Stimulated activated CD8-positive, alpha-beta memory T cell treated with anti-CD3 and anti-CD28 coated beads, Interleukin-4, amount 100 ng/mL, for 24 hours (primary cell): ENCODE results near the gene MSRB3.

Source experiments
- DNase-seq: peaks from one replicate; pipeline ENCODE4 v3.0.0-alpha.2; 2020; ENCODE audit warnings: low read depth

Gene MSRB3

DNA sequence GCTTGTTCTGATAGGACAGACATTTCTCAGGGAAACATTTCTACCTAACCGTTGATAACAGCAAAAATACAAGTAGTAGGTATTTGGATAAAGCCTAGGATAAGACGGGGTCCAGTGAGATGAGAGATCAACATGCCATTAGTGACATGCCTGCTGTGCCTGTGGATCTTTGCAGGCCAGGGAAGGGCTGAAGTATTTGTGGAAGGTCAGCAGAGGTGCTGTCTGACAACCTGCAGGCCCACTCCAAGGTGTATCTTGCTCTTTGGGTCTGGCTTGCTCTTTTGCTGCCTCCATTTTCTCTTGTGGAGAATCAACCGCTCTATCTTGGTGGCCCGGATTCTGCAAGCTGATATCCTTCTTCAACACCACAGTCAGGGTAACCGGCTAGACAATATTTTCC is 46.7 kb downstream of the MSRB3 start:
- no peak for DNase-seq

DNA sequence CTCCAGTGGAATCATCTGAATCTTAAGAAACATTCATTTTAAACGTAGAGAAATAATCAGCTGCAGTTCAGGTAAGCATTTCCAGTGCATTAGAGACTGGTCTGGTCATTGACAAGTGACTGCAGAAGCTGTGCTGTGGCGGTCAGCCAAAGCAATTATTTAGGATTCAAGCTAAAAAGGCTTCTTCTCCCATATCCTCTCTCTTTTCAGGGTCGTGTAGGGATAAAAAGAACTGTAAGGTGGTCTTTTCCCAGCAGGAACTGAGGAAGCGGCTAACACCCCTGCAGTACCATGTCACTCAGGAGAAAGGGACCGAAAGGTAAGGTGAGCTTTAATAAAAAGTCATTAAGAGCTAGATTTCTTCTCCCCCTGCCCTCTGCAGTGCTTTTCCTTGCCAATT is 48.1 kb downstream of the MSRB3 start:
- DNase-seq = no peak

DNA sequence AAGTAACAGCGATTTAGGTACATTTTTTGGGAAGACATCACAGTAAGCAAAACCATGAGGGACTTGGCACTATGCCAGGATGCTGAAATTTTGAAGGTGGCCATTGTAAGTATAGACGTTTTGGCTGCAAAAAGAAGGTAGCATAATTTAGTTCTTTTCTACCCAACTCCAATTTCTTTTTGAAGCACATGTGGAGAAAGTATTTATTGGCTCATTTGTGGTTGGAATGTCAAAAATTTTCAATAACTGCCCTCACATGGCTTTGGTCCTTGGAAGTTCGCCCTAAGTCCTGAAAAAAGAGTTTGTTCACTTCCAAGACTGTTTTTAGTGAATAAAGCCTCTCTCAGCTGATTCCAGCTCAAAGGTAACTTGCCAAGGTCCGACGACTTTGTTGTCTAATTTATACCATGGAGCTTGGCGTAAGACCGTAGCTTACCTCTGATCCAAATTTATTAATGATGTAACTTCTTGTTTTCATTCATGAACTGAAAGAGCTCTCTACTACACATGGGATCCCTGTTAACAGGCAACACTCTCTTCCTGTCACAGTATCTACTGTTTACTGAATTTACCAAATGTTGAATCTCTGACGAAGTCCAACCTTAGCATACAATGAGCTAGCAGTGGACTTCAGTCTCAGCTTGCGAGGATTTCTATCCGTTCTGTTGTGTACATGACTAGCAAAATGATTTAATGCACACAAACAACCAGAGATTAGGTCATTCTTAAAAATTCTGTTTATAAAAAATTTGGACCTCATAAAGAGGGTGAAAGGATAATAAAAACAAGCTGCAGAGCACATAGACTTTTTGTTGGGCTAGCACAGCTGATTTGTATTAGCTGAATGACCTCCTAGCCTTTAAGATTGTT is 49.0 kb downstream of the MSRB3 start:
- DNase-seq = no peak

DNA sequence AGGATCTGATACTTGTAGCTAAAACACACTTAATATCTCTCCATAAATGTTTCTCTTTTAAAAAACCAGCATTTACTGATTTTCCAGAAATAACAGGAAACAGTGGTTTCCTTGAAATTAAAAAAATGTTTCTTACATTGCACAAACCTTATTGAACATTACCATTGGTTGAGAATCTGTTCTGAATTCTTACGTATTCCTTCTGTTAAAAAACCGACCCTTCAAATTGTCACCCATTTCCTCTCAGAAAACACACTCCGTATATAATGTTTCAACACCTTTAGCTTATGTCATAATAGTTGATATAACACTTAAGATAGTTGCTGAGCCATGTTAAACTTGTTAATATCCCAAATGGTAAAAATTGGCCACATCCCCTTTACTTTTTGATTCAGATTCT is 51.2 kb downstream of the MSRB3 start:
- DNase-seq = no peak

DNA sequence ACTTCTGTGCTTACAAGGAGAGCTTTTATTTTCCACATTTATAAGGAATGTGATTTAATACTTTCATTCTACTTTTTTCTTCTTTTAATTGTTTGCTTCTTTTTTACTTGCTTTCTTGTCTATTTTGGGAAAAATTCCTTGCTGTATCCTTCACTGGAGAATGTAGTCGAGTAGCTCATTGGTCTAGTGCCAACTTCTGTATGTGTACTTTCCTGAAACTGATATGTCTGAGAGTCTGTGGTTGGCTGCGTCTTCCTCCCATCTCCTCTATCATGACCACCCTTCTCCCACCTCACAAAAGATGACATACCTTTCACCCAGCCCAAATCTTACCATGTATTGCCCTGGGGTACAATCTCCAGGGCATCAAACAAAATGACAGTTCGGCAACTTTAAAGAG is 51.8 kb downstream of the MSRB3 start:
- no peak for DNase-seq

DNA sequence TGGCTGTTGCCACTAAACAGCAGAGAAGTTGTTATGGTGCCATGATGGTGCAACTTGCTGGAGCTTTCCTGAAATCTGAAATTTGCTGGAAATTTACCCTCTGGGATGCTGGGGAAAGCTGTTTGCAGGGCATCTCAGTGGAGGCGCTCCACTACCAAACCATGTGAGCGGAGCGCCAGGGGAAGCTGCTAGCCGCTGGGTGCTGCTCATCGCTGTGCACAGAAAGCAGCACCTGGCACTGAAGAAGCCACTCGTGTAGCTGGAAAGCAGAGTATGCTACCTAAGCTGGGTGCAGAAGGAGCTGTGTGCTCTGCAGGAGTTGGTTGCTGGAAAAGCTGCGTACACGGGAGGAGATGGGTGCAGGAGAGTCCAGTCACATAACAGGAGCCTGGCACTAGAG is 53.0 kb downstream of the MSRB3 start:
- DNase-seq = no peak

DNA sequence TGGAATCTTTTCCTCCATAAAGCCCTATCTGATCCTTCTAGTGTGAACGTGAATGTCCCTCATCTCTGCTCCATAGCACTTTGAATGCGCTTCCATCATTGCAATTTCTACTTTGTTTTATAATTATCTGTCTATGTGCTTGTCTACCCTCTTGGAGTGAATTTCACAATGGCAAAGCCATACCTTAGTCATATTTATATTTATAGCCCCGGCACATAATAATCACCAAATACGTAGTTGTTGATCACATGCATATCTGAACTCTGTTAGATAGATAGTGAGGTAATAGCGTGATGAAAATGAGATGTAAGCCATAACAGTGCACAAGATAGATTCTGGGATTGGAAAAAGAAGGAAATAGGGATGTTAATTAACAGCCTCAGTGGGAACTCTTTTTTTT is 55.2 kb downstream of the MSRB3 start:
- no peak for DNase-seq

DNA sequence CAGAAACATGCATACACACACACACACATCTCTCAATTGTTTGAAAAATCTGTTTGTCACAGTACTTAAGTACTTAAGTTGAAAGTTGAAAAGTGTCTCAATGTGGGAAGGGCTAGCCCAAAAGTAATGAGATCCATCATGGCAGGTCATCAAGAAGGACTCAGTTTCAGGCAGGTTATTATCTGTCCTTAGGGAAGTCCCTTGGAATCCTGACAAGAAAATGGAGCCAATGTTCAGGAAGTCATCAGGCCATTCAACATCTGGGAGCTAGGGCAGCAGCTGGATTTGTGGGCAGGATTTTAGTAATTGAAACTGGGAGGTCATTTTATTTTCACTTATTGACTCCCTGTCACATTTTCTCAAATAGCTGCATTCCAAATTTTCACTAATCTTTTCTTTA is 56.0 kb downstream of the MSRB3 start:
- no peak for DNase-seq

DNA sequence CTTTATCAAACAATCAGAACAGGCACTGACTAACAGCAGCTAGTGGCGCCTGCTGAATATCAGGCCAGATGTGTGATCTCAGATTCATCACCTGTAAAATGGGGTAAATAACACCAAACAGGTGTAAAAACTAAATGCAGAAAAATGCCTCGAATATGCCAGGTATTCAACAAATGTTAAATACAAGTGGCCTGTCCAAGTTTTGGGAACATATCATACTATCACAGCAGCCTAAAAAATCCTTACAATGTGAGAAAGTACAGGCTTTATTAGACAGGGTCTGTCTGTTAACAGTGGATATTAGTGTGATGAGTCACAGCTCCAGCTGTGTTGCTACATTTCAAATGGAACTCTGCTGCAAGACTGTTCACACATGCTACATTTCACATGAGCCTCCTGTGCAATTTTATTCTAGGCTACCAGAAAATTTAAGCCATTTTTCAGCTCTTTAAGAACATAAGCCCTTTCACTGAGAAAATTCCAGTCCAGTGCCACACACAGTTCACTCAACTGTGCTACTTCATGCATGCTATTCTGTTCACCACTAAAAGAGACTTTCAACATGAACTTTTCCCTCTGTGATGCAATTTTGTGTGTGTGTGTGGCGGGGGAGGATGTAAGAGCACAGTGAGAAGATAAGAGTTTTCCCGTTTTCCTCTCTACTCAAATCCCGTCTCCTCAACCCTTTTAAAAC is 56.7 kb downstream of the MSRB3 start:
- DNase-seq = no peak

DNA sequence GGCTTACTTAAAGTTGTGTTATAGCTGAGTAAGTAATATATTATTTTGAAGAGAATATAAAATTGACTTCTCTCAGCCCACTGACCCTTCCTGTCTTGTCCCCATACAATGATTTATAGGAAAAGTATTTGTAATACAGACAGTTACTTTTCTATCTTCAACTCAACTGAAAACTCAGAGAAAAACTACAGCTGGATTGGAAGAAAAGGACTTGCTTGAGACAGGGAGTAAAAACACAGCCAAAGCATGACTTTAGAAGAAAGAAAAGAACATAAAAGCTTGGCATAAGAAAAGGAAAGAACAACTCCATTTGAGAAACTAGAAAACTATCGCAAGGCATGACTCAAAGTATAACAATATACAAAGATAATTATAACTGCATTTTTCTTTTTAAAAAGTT is 57.5 kb downstream of the MSRB3 start:
- no peak for DNase-seq

DNA sequence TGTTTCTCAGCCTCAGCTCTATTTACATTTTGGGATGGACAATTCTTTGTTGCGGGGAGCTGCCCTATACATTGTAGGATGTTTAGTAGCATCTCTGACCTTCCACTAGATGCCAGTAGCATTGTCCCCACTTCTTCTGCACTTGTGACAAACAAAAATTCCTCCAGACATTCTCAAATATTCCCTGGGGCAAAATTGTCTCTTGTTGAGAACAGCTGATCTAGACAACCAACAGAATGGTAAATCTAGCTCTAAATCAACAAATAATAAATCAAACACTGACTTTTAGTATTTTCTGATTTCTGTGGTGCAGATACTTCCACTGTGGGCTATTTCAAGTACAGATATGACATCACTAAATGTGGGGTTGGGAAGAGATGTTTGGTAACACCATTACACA is 60.7 kb downstream of the MSRB3 start:
- no peak for DNase-seq

DNA sequence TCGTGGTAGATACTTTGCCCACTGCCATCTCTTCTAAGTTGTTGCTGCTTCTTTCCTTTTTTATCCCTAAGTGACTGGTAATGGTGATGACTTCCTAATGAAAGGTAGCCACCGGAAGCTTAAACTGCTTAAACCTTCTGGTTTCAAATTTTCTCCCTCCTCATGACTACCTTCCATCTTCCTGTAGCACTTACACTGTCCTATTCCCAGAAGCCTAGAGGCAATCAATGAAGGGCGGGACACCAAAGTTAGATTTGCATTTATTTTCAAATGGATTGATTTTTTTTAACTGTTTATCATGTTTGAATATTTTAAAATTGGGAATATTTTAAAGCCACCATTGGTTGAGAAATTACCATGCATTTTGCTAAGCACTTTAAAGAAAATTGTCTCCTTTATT is 64.7 kb downstream of the MSRB3 start:
- no peak for DNase-seq

DNA sequence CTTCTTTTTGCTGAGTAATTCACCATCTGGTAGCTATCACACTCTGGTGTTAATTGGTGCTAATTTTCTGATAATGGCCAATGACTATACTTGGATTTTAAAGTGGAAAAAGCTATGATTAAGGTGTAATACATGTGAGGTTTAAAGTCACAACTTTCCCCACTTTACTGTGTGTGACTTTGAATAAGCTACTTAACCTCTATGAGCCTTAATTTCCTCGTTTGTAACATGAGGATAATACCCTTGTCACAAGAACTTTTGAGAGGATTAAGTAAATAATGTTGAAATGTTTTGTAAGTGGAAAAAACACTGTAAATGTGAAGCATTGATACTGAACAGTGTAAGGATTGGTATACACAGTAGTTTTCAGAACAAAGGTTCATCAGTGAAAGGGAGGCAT is 65.3 kb downstream of the MSRB3 start:
- DNase-seq = no peak

DNA sequence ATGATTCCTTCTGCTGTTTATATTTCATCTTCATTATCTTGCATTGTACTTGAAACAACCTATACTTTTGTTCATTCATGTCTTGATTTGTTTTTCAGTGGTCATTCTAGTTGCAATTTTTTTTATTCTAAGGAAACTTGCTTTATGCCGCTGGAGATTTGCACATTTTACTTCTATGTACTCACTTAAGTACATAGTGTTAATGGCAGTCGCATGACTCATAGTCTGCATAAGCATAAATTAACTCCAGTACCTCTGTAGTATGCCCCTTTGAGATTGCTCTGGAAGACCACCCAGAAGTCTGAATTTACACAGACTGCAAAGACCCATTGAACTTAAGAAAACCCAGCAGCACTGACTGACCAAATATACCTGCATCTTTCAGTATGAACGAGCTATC is 77.0 kb downstream of the MSRB3 start:
- no peak for DNase-seq

DNA sequence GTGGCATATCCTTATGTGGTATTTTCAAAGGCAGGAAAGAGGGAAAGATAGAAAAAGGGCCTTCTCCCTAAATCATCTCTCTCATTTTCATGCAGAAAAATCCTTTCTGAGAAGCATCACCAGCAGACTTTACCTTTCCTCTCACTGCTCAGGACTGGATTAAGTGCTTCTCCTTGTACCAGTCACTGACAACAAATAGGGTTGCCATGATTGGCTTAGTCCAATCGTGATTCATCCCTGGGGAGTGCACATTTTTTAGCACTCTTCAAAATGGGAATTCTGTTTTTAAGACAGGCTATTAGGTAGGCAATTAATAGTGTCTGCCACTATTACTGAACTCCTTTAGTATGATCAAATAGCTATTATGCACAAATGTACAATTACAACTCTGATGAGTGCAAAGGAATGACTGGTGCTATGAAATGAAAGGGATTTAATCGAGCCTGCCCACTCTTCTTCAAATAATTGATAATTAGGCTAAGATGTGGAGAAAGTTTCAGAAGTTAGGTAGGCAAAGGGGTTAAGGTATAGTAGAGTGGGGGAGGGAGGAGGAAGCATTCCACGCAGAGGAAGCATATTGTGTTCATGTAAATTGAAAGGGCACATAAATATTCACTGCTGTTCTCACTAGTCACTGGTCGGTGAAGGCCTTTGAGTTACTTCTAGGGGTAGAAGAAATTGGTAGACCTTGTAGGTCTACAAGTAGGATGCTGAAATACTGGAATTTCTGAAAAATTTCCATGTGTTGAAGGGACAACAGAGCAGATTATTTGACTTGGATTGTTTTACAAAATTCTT is 84.0 kb downstream of the MSRB3 start:
- DNase-seq = no peak

DNA sequence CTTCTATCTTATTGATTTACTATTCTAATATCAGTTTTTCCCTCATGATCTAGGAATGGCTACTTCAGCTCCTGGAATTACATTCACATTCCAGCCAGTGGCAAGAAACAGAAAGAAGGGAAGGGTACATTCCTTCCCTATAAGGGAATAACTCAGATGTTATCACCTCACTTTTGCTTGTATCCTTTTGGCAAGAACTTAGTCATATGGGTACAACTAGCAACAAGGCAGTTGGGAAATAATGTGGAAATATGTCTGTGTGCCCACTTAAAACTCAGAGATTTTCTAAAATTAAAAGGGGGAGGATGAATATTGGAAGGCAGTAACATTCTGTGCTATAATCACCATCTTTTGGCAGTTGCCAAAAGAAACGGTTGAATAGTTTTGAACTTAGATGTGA is 85.6 kb downstream of the MSRB3 start:
- no peak for DNase-seq

DNA sequence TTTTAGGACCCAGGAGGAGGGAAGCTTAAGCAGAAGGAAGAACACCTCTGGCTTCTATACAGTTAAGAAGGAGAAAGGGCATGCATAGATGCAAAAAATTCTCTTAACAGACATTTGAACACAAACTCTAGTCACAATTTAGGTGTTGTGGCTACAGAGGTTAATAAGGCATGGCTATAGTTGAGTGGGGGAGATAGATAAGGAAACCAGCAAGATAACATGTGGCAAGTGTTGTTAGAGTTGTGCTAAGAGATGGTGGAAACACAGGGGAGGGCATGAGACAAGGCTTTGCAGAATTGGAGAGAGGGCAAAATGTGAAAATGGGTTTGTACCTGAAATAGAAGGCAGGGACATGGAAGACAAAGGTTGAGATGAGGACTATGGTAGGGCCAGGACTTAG is 88.9 kb downstream of the MSRB3 start:
- no peak for DNase-seq

DNA sequence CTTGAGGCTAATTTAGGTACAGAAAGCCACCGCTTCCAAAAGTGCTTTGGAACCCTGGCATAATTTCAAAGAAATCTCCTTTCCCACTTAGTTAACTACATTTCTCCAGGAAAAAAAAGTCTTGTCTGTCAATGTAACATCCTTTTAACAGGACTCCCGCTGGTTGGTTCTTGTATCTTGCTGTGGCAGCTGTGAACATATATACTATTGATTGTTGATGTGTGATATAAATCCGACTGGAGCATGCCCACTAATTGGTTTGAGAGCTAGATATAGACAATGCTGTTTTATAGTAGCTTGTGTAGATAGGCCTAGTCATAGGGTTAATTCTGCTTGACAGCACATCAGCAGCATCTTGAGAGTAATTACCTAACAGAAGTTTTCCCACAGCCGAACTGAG is 89.6 kb downstream of the MSRB3 start:
- DNase-seq = no peak

DNA sequence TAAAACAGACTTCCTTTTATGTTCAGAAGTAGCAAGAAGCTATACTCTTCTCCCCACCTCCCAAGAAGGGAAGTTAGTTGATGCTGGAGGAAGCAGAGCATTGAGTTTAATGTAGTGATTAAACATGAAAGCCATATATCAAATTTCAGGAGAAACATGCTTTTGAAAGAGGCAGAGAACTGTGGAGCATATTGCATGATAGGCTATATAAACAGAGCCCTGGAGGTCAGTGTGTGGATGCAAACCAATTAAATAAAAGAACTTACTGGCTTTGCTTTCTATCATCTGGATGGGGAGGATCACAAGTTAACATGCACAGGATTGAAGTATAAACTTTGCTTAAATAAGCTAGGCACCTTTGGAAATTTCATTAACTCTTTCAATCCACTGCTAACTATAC is 94.1 kb downstream of the MSRB3 start:
- no peak for DNase-seq

DNA sequence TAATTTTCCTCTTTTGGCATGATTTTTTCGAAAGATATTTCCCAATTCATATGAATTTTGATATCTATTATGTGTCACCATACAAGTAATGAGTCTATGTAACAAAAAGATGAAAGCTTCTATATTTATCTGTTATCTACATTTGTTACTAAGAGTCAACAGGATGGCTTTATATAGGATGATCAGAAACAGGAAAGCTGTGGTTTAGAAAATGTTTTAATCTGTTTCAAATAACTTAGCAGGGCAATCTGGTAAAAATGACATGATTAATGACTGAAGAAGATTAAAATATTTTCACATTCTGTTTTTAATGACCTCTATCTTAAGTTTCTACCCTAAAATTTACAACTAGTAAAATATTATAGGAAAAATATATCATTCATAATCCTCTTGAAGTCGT is 105.8 kb downstream of the MSRB3 start:
- no peak for DNase-seq

DNA sequence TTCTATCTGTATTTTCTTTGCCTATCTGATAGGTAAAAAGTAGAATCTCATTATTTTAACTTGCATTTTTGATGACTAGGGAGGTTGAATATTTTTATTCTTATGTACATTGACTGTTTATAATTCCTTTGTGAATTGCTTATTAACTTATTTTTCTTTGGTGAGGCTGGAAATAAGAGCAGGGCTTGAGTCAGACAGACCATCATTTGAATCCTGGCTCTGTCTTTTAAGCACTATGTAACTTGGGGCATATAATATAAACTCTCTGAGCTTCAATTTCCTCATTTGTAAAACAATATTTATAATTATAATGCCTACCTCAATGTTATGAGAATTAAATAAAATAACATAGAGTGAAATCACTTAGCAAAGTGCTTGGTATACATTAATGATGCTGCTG is 108.9 kb downstream of the MSRB3 start:
- DNase-seq = no peak

DNA sequence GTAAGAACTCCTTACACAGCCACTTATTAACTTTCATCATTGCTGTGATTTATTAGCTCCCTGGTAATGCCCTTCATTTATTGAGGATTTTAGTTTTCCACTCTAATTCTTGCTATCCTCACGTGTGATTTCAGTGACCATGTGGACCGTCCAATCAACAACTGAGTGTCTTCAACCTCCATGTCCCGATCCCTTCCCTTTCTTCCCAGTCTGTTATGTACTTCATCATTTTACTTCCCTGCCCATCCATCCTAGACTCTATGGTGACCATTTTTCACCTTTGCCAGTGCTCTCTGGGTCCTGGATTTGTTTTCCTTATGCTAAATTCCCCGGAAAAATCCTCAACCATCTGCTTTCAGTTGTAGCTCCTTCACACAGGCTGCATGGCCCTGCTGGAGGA is 111.0 kb downstream of the MSRB3 start:
- no peak for DNase-seq

DNA sequence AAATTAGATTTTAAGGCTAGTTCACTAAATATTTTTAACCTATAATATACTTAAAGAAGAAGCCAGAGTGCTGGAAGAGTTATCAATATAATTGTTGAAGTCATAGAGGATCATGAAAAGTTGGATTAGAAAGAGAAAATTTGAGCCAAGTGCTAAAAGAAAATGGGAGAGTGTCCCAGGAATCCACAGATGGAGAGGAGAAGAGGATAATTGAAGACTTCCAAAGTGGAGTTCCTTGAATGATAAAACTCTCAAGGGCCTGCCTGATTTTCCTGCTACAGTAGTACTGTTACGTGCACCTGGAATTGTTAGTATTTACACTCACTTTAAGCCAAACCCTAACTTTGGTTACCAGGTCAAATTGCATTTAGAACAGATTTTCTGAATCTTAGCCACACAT is 113.2 kb downstream of the MSRB3 start:
- DNase-seq = no peak
